Measurements from ENCODE around the gene HSD11B1.

DNA sequence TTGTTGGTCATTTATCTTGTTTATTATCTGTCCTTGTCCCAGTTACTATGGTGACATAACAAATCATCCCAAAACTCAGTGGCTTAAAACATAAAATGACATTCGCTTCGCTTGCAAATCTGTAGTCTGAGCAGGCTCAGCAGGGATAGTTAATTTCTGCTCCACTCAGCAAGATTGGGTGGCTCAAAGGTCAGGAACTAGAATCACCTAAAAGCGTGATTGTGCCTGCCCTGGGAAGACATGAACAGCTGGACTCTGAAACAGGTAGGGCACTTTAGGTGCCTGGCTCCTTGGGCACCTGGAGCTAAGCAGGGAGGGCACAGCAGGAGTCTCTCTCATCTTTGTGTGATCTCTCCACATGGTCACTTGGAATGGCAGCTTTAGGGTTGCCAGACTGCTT is 36.5 kb downstream of the HSD11B1 start:
- TF ChIP-seq, protein P1, sequence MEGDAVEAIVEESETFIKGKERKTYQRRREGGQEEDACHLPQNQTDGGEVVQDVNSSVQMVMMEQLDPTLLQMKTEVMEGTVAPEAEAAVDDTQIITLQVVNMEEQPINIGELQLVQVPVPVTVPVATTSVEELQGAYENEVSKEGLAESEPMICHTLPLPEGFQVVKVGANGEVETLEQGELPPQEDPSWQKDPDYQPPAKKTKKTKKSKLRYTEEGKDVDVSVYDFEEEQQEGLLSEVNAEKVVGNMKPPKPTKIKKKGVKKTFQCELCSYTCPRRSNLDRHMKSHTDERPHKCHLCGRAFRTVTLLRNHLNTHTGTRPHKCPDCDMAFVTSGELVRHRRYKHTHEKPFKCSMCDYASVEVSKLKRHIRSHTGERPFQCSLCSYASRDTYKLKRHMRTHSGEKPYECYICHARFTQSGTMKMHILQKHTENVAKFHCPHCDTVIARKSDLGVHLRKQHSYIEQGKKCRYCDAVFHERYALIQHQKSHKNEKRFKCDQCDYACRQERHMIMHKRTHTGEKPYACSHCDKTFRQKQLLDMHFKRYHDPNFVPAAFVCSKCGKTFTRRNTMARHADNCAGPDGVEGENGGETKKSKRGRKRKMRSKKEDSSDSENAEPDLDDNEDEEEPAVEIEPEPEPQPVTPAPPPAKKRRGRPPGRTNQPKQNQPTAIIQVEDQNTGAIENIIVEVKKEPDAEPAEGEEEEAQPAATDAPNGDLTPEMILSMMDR (IDR thresholded peaks at IDR 0.05) = no peak
- TF ChIP-seq POLR2A (IDR thresholded peaks at IDR 0.05) = no peak
